ENCODE measurements around the gene DSG1.
"Not testable (repeated sequence)": the region's sequence is repeated elsewhere in the genome, so short reads cannot be mapped to it uniquely, and the experiment has no call there.

The DSG1 gene

GRCh38 chr18:31325051-31325450 is 7.1 kb downstream of the DSG1 start:
- peak; percentile 93 for DNase-seq (ENCODE audit: low read depth, low spot score)
- no peak for TF ChIP-seq CTCF (IDR thresholded peaks at IDR 0.05; ENCODE audit: low read depth, low read length)
- in situ Hi-C loops (cut with HindIII; ENCODE audit: low sequenced_read_pairs) = no loop called here
- no peak overlapping the region for H3K4me3 ChIP-seq (ENCODE audit: low read depth, low read length)

GRCh38 chr18:31329787-31330438 is 12.0 kb downstream of the DSG1 start:
- H3K4me3 ChIP-seq (ENCODE audit: low read depth, low read length) = no peak overlapping the region
- in situ Hi-C loops (cut with HindIII; ENCODE audit: low sequenced_read_pairs) = no loop called here
- DNase-seq (ENCODE audit: low read depth, low spot score) = no peak
- no peak for TF ChIP-seq CTCF (IDR thresholded peaks at IDR 0.05; ENCODE audit: low read depth, low read length)

- in situ Hi-C loops (cut with HindIII; ENCODE audit: low sequenced_read_pairs) = no loop called here
- DNase-seq (ENCODE audit: low read depth, low spot score) = no peak
- no peak overlapping the region for H3K4me3 ChIP-seq (ENCODE audit: low read depth, low read length)
- TF ChIP-seq CTCF (IDR thresholded peaks at IDR 0.05; ENCODE audit: low read depth, low read length) = no peak
Observed at GRCh38 chr18:31343454-31343853, 25.5 kb downstream of the DSG1 start.

GRCh38 chr18:31353336-31353735 is 35.4 kb downstream of the DSG1 start:
- DNase-seq (ENCODE audit: low read depth, low spot score); in situ Hi-C loops (cut with HindIII; ENCODE audit: low sequenced_read_pairs); H3K4me3 ChIP-seq (ENCODE audit: low read depth, low read length): not testable (repeated sequence)

GRCh38 chr18:31354990-31355389 is 37.0 kb downstream of the DSG1 start:
- H3K4me3 ChIP-seq (ENCODE audit: low read depth, low read length) = no peak overlapping the region
- TF ChIP-seq CTCF (IDR thresholded peaks at IDR 0.05; ENCODE audit: low read depth, low read length) = no peak
- in situ Hi-C loops (cut with HindIII; ENCODE audit: low sequenced_read_pairs) = no loop called here
- DNase-seq (ENCODE audit: low read depth, low spot score) = no peak

- no peak overlapping the region for H3K4me3 ChIP-seq (ENCODE audit: low read depth, low read length)
- no peak for TF ChIP-seq CTCF (IDR thresholded peaks at IDR 0.05; ENCODE audit: low read depth, low read length)
- DNase-seq (ENCODE audit: low read depth, low spot score) = no peak
- in situ Hi-C loops (cut with HindIII; ENCODE audit: low sequenced_read_pairs) = no loop called here
Observed at GRCh38 chr18:31356025-31356424, 38.1 kb downstream of the DSG1 start.

GRCh38 chr18:31364190-31364589 is 46.2 kb downstream of the DSG1 start:
- DNase-seq (ENCODE audit: low read depth, low spot score) = no peak
- in situ Hi-C loops (cut with HindIII; ENCODE audit: low sequenced_read_pairs) = no loop called here
- no peak overlapping the region for H3K4me3 ChIP-seq (ENCODE audit: low read depth, low read length)
- no peak for TF ChIP-seq CTCF (IDR thresholded peaks at IDR 0.05; ENCODE audit: low read depth, low read length)

All from astrocyte of the spinal cord (primary cell).